ENCODE data around the gene GSTP1.
"Not testable (repeated sequence)": the region's sequence is repeated elsewhere in the genome, so short reads cannot be mapped to it uniquely, and the experiment has no call there.

Gene GSTP1

GRCh38 chr11:67586568-67587250 is 3.1 kb downstream of the GSTP1 start:
- no peak for TF ChIP-seq CTCF (IDR thresholded peaks at IDR 0.05; ENCODE audit: insufficient read depth, low read depth, low read length, missing control alignments)

GRCh38 chr11:67588136-67588503 is 4.5 kb downstream of the GSTP1 start:
- DNase-seq (ENCODE audit: low read depth): no peak
- TF ChIP-seq CTCF (IDR thresholded peaks at IDR 0.05; ENCODE audit: insufficient read depth, low read depth, low read length, missing control alignments): no peak
- no peak overlapping the region for H3K4me3 ChIP-seq (ENCODE audit: low read depth, low read length)

More at GRCh38 chr11:67586568-67587250, 3.1 kb downstream of the GSTP1 start:
- DNase-seq (ENCODE audit: low read depth): no peak
- H3K4me3 ChIP-seq (ENCODE audit: low read depth, low read length): no peak overlapping the region

GRCh38 chr11:67588899-67589415 is 5.3 kb downstream of the GSTP1 start:
- peak; percentile 46 for DNase-seq (ENCODE audit: low read depth)
- H3K4me3 ChIP-seq (ENCODE audit: low read depth, low read length): not testable (repeated sequence)

GRCh38 chr11:67592880-67593564 is 9.4 kb downstream of the GSTP1 start:
- TF ChIP-seq CTCF (IDR thresholded peaks at IDR 0.05; ENCODE audit: insufficient read depth, low read depth, low read length, missing control alignments): no peak
- DNase-seq (ENCODE audit: low read depth): no peak
- H3K4me3 ChIP-seq (ENCODE audit: low read depth, low read length): no peak overlapping the region

- DNase-seq (ENCODE audit: low read depth): no peak
- TF ChIP-seq CTCF (IDR thresholded peaks at IDR 0.05; ENCODE audit: insufficient read depth, low read depth, low read length, missing control alignments): no peak
- no peak overlapping the region for H3K4me3 ChIP-seq (ENCODE audit: low read depth, low read length)
Measured at GRCh38 chr11:67593565-67593905, 9.9 kb downstream of the GSTP1 start.

GRCh38 chr11:67594480-67594879 is 10.9 kb downstream of the GSTP1 start:
- no peak overlapping the region for H3K4me3 ChIP-seq (ENCODE audit: low read depth, low read length)
- DNase-seq (ENCODE audit: low read depth): no peak

More at GRCh38 chr11:67594480-67594879, 10.9 kb downstream of the GSTP1 start:
- no peak for TF ChIP-seq CTCF (IDR thresholded peaks at IDR 0.05; ENCODE audit: insufficient read depth, low read depth, low read length, missing control alignments)
